Neuronal stem cell (in vitro differentiated cells): Measurements from ENCODE around the gene ZNF473.
"Not testable (repeated sequence)": the region's sequence is repeated elsewhere in the genome, so short reads cannot be mapped to it uniquely, and the experiment has no call there.

Experiments used
- DNase-seq: peaks from one replicate; pipeline ENCODE4 v3.0.0-alpha.2; 2013; ENCODE audit warnings: low spot score
- H2AFZ ChIP-seq: one replicate; pipeline ENCODE4 v1.6.1; 2013; ENCODE audit warnings: mild to moderate bottlenecking, low read length, inconsistent platforms
- H2AK5ac ChIP-seq: 2 replicates; pipeline ENCODE4 v1.6.1; 2013; ENCODE audit warnings: low read depth, mild to moderate bottlenecking, inconsistent platforms, low read length, moderate library complexity, mixed read lengths
- H2BK120ac ChIP-seq: 2 replicates; pipeline ENCODE4 v1.6.1; 2013; ENCODE audit warnings: low read depth, mild to moderate bottlenecking, inconsistent platforms, low read length, moderate library complexity, mixed read lengths
- H2BK12ac ChIP-seq: one replicate; pipeline ENCODE4 v1.6.1; 2013; ENCODE audit warnings: low read length, inconsistent platforms
- H2BK15ac ChIP-seq: 2 replicates; pipeline ENCODE4 v1.6.1; 2013; ENCODE audit warnings: mild to moderate bottlenecking, low read length, inconsistent platforms, mixed read lengths
- H2BK5ac ChIP-seq: one replicate; pipeline ENCODE4 v1.6.1; 2013; ENCODE audit warnings: inconsistent platforms, mild to moderate bottlenecking, low read length, moderate library complexity
- H3K14ac ChIP-seq: one replicate; pipeline ENCODE4 v1.6.1; 2013; ENCODE audit warnings: low read length, inconsistent platforms
- H3K18ac ChIP-seq: 2 replicates; pipeline ENCODE4 v1.6.1; 2013; ENCODE audit warnings: low read length, inconsistent platforms
- H3K23ac ChIP-seq: 2 replicates; pipeline ENCODE4 v1.6.1; 2013; ENCODE audit warnings: low read depth, mild to moderate bottlenecking, mixed read lengths, low read length, inconsistent platforms; ENCODE audit not compliant: poor library complexity
- H3K27ac ChIP-seq: replicated peaks from 3 replicates; pipeline ENCODE4 v1.5.1; 2013; ENCODE audit warnings: low read length, inconsistent platforms
- H3K27me3 ChIP-seq, 3 experiments: 2 replicates each; pipeline ENCODE4 v1.6.1; 2013; ENCODE audit warnings: low read length in 3 of 3, mild to moderate bottlenecking in 2 of 3, inconsistent platforms in 1 of 3, low read depth in 1 of 3, mixed read lengths in 1 of 3, moderate library complexity in 1 of 3; ENCODE audit not compliant: control insufficient read depth in 3 of 3, insufficient read depth in 3 of 3
- H3K36me3 ChIP-seq, 2 donors: replicated peaks in 1 of 2; 2 replicates each; pipeline ENCODE4 v1.6.1; 2013; ENCODE audit warnings: low read length in 2 of 2; ENCODE audit not compliant: control insufficient read depth in 2 of 2, insufficient read depth in 2 of 2
- H3K4ac ChIP-seq: 2 replicates; pipeline ENCODE4 v1.6.1; 2013; ENCODE audit warnings: inconsistent platforms, mild to moderate bottlenecking, low read length, moderate library complexity
- H3K4me1 ChIP-seq, 2 donors: 1 replicate in 1 of 2; 2 replicates in 1 of 2; pipeline ENCODE4 v1.6.1; 2013; ENCODE audit warnings: low read length in 2 of 2, low read depth in 1 of 2; ENCODE audit not compliant: control insufficient read depth in 2 of 2, insufficient read depth in 1 of 2
- H3K4me2 ChIP-seq: one replicate; pipeline ENCODE4 v1.6.1; 2013; ENCODE audit warnings: mild to moderate bottlenecking, low read length, inconsistent platforms; ENCODE audit not compliant: insufficient read depth, poor library complexity, severe bottlenecking
- H3K4me3 ChIP-seq, 2 donors: 2 replicates each; pipeline ENCODE4 v1.5.1; 2013; ENCODE audit warnings: low read length in 2 of 2, mild to moderate bottlenecking in 2 of 2, inconsistent platforms in 1 of 2, moderate library complexity in 1 of 2
- H3K79me1 ChIP-seq: one replicate; pipeline ENCODE4 v1.6.1; 2013; ENCODE audit warnings: low read depth, mild to moderate bottlenecking, inconsistent platforms, low read length, moderate library complexity
- H3K9ac ChIP-seq: one replicate; pipeline ENCODE4 v1.6.1; 2013; ENCODE audit warnings: mild to moderate bottlenecking, low read depth, low read length, inconsistent platforms; ENCODE audit not compliant: poor library complexity
- H3K9me3 ChIP-seq, 2 donors: replicated peaks in 1 of 2; 2 replicates each; pipeline versions ENCODE3 to v1.6.1; 2013; ENCODE audit warnings: low read length in 2 of 2, mild to moderate bottlenecking in 2 of 2, inconsistent platforms in 1 of 2, low read depth in 1 of 2, mixed read lengths in 1 of 2, moderate library complexity in 1 of 2; ENCODE audit not compliant: control insufficient read depth in 2 of 2, insufficient read depth in 1 of 2
- H4K8ac ChIP-seq: one replicate; pipeline ENCODE4 v1.6.1; 2013; ENCODE audit warnings: low read depth, mild to moderate bottlenecking, inconsistent platforms, low read length, moderate library complexity
- H4K91ac ChIP-seq: one replicate; pipeline ENCODE4 v1.6.1; 2013; ENCODE audit warnings: low read length, low read depth, mild to moderate bottlenecking, inconsistent platforms; ENCODE audit not compliant: poor library complexity
- WGBS, 2 donors: extraction: QIAGEN DNeasy Blood & Tissue Kit; methylation state at CpG; one replicate each; pipeline ENCODE4 v1.1.7; 2013; ENCODE audit warnings: missing lambda C conversion rate in 2 of 2, mixed read lengths in 1 of 2; ENCODE audit not compliant: insufficient read length in 2 of 2, insufficient replicate concordance in 1 of 2; ENCODE audit errors: extremely low coverage in 2 of 2; 5-methylcytosine and 5-hydroxymethylcytosine counted together

ZNF473 gene

GRCh38 chr19:50092597-50092996, 66.8 kb downstream of the ZNF473 start:
- H2BK120ac ChIP-seq, H3K18ac ChIP-seq, H3K27ac ChIP-seq, H3K9me3 ChIP-seq, H3K27me3 ChIP-seq, H3K79me1 ChIP-seq, H2AK5ac ChIP-seq, H4K8ac ChIP-seq, DNase-seq, H3K4ac ChIP-seq, H3K14ac ChIP-seq, H4K91ac ChIP-seq, H2BK12ac ChIP-seq, H2BK15ac ChIP-seq, H3K9ac ChIP-seq, H3K36me3 ChIP-seq, H3K4me3 ChIP-seq, H3K4me2 ChIP-seq, H3K23ac ChIP-seq, H3K4me1 ChIP-seq, H2BK5ac ChIP-seq, H2AFZ ChIP-seq: not testable (repeated sequence)
- no CpG with 5 or more reads among the region's 10 CpGs for WGBS, 2 donors

GRCh38 chr19:50097884-50098283, 72.1 kb downstream of the ZNF473 start:
- no CpG with 5 or more reads among the region's 13 CpGs for WGBS, 2 donors
- H3K4me2 ChIP-seq, H2BK5ac ChIP-seq: not testable (repeated sequence)

GRCh38 chr19:50098892-50099291, 73.1 kb downstream of the ZNF473 start:
- not testable (repeated sequence) for H3K18ac ChIP-seq, H2AK5ac ChIP-seq, H2BK15ac ChIP-seq, H3K9me3 ChIP-seq, H3K4me3 ChIP-seq, H3K9ac ChIP-seq, H2BK120ac ChIP-seq, H3K79me1 ChIP-seq, H2AFZ ChIP-seq, H2BK5ac ChIP-seq, H3K27me3 ChIP-seq, H2BK12ac ChIP-seq, H4K8ac ChIP-seq, H3K4me2 ChIP-seq, H3K36me3 ChIP-seq, H3K4ac ChIP-seq, DNase-seq, H4K91ac ChIP-seq, H3K14ac ChIP-seq, H3K27ac ChIP-seq, H3K4me1 ChIP-seq, H3K23ac ChIP-seq
- no CpG with 5 or more reads among the region's 14 CpGs for WGBS, 2 donors

More at GRCh38 chr19:50097884-50098283, 72.1 kb downstream of the ZNF473 start:
- not testable (repeated sequence) for H3K79me1 ChIP-seq, H3K23ac ChIP-seq, H3K4ac ChIP-seq, H4K91ac ChIP-seq, H2AFZ ChIP-seq, H3K18ac ChIP-seq, H2BK120ac ChIP-seq, H3K9ac ChIP-seq, H3K36me3 ChIP-seq, H3K14ac ChIP-seq, H3K27ac ChIP-seq, H4K8ac ChIP-seq, DNase-seq, H2BK12ac ChIP-seq, H3K4me3 ChIP-seq, H2BK15ac ChIP-seq, H3K9me3 ChIP-seq, H3K4me1 ChIP-seq, H2AK5ac ChIP-seq, H3K27me3 ChIP-seq

- not testable (repeated sequence) for H3K4ac ChIP-seq, H4K8ac ChIP-seq, H3K4me2 ChIP-seq, H2BK15ac ChIP-seq, H3K27ac ChIP-seq, H3K4me1 ChIP-seq, H2BK12ac ChIP-seq, H3K9me3 ChIP-seq, H2AK5ac ChIP-seq, H3K23ac ChIP-seq, DNase-seq, H3K9ac ChIP-seq, H2BK5ac ChIP-seq, H3K14ac ChIP-seq, H3K18ac ChIP-seq, H3K36me3 ChIP-seq, H2AFZ ChIP-seq, H3K79me1 ChIP-seq, H3K4me3 ChIP-seq, H4K91ac ChIP-seq, H2BK120ac ChIP-seq, H3K27me3 ChIP-seq
- no CpG with 5 or more reads among the region's 14 CpGs for WGBS, 2 donors
Observed at GRCh38 chr19:50099696-50100095, 73.9 kb downstream of the ZNF473 start.
